ENCODE measurements around the gene PALM3. TPM values are rescaled to one million over a fixed set of nuclear protein-coding genes. Genes with fewer than 3 reads are reported as not detected.

Gene PALM3
- total RNA-seq, 4 donors from 2014 or later, result not detected

GRCh38 chr19:14091081-14091812 lies 29.4 kb upstream of the PALM3 start:
- H3K36me3 ChIP-seq, result peaks cover 11% of the 10 kb centered on the region
- peak in 1 of 2 donors; percentile 82 for DNase-seq (ENCODE audit: low spot score in 2 of 2)
- peak overlapping the region; percentile 91 for H3K27ac ChIP-seq
- H3K9me3 ChIP-seq, result no peaks in the 10 kb centered on the region
- 2% methylated on average over 12 of the region's 72 CpGs for WGBS
- peaks cover 23% of the 10 kb centered on the region for H3K4me1 ChIP-seq
- TF ChIP-seq POLR2A (IDR thresholded peaks at IDR 0.05), result peak in 1 of 2 donors; percentile 18
- no peak for TF ChIP-seq CTCF (IDR thresholded peaks at IDR 0.05)
- peak in 2 of 3 donors; percentile 10 to 18 for TF ChIP-seq POLR2AphosphoS5 (IDR thresholded peaks at IDR 0.05)
- no peaks in the 10 kb centered on the region for H3K27me3 ChIP-seq
- H3K4me3 ChIP-seq, result peak overlapping the region; percentile 92

GRCh38 chr19:14090509-14091080 lies 28.7 kb upstream of the PALM3 start, which contains the start of gene SAMD1:
Gene SAMD1, minus strand, starts transcription at chr19:14090751.
- H3K4me3 ChIP-seq, result peak within 1 kb of the TSS; percentile 92
- WGBS, result 1% methylated on average over 36 of the region's 65 CpGs
- no peaks in the 10 kb centered on the region for H3K27me3 ChIP-seq
- H3K4me1 ChIP-seq, result peaks cover 23% of the 10 kb centered on the region
- no peaks in the 10 kb centered on the region for H3K9me3 ChIP-seq
- peaks cover 11% of the 10 kb centered on the region for H3K36me3 ChIP-seq
- TF ChIP-seq POLR2A (IDR thresholded peaks at IDR 0.05), result no peak
- no peak for TF ChIP-seq EP300 (IDR thresholded peaks at IDR 0.05)
- no peak for TF ChIP-seq CTCF (IDR thresholded peaks at IDR 0.05)
- TF ChIP-seq POLR2AphosphoS5 (IDR thresholded peaks at IDR 0.05), result no peak
- peak; percentile 94 to 95 for DNase-seq (ENCODE audit: low spot score in 2 of 2)
- peak within 1 kb of the TSS; percentile 91 for H3K27ac ChIP-seq

- Histone ChIP-seq H3K27me3 (no peaks in the 10 kb centered on the region), H3K4me1 (peaks cover 23% of the 10 kb centered on the region), H3K4me3 (peak overlapping the region; percentile 92), H3K9me3 (no peaks in the 10 kb centered on the region), H3K27ac (peak overlapping the region; percentile 91), H3K36me3 (peaks cover 11% of the 10 kb centered on the region)
- WGBS, result 0% methylated on average over 17 of the region's 142 CpGs
- TF ChIP-seq POLR2A (IDR thresholded peaks at IDR 0.05) (no peak), CTCF (IDR thresholded peaks at IDR 0.05) (no peak), EP300 (IDR thresholded peaks at IDR 0.05) (no peak), POLR2AphosphoS5 (IDR thresholded peaks at IDR 0.05) (no peak)
- DNase-seq (ENCODE audit: low spot score in 2 of 2), result peak in 1 of 2 donors; percentile 75
Observed at GRCh38 chr19:14089662-14090508, 28.0 kb upstream of the PALM3 start.

- DNase-seq (ENCODE audit: low spot score in 2 of 2), result no peak
- TF ChIP-seq POLR2AphosphoS5 (IDR thresholded peaks at IDR 0.05), result no peak
- TF ChIP-seq POLR2A (IDR thresholded peaks at IDR 0.05), result no peak
- no peak for TF ChIP-seq CTCF (IDR thresholded peaks at IDR 0.05)
- no peak for TF ChIP-seq EP300 (IDR thresholded peaks at IDR 0.05)
- H3K36me3 ChIP-seq, result peaks cover 11% of the 10 kb centered on the region
- peak overlapping the region; percentile 92 for H3K4me3 ChIP-seq
- no peaks in the 10 kb centered on the region for H3K27me3 ChIP-seq
- WGBS, result 18% methylated on average over 16 of the region's 16 CpGs
- no peaks in the 10 kb centered on the region for H3K9me3 ChIP-seq
- no peak overlapping the region for H3K27ac ChIP-seq
- peaks cover 23% of the 10 kb centered on the region for H3K4me1 ChIP-seq
Observed at GRCh38 chr19:14089412-14089661, 27.5 kb upstream of the PALM3 start.
